ENCODE data around the gene AGXT.

Gene AGXT

DNA sequence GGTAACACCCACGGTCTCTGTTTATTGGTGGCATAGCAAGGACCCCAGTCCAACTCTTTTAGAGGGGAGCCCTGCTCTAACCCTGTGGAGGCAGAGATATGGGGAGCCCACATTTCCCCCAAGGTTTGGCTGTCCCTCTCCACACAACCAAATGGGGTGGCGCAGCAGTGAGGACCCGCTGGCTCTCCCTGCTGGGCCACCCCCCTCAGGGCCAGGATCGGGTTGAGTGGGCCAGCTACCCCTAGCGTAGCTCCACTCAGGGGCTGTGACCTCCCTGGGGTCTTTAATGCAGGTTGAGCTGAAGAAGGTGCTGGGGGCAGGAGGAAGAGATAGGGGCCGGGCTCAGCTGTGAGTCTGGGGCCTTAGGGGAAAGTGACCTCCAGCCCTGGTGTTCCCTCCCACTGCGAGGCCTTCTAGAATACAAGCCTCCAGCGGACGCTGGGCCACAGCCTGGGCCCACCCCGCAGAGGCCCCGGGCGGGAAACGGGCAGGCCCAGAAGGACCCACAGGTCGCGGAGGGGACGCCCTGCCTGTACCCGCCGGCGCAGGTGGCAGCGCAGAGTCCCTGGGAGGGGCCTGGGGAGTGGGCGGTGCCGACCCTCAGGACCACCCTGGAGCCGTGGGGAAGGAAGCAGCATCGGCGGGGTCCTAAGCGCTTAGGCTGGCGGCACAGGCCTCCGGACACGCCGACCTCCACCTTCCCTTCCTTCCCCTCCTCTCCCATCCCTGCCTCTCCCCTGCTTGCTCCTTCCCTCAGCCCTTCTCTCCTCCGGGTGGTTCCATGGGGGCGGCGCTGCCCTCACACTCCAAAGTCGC lies 47.1 kb downstream of the AGXT start:
- DNase-seq (ENCODE audit: low spot score), result no peak

DNA sequence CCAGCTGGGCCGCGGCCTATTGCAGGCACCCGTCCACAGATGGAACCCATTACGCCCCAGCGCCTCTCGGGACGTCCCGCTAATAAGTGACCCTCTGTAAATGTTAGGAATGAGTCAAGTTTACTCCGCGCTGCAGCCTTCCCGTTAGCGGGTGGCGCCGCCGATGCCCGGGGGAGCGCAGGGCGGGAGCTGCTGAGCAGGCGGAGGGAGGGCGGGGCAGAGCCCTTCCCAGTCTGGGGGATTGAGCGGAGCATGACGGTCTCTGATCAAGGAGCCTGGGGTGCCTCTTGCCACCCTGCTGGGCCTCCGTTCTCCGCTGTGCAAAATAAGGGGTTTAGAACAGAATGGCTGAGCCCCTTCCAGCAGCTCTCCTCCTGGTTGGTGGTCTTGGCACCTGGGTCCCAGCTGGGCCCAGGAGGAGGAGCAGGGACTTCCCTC lies 48.0 kb downstream of the AGXT start:
- peak; percentile 95 for DNase-seq (ENCODE audit: low spot score)

DNA sequence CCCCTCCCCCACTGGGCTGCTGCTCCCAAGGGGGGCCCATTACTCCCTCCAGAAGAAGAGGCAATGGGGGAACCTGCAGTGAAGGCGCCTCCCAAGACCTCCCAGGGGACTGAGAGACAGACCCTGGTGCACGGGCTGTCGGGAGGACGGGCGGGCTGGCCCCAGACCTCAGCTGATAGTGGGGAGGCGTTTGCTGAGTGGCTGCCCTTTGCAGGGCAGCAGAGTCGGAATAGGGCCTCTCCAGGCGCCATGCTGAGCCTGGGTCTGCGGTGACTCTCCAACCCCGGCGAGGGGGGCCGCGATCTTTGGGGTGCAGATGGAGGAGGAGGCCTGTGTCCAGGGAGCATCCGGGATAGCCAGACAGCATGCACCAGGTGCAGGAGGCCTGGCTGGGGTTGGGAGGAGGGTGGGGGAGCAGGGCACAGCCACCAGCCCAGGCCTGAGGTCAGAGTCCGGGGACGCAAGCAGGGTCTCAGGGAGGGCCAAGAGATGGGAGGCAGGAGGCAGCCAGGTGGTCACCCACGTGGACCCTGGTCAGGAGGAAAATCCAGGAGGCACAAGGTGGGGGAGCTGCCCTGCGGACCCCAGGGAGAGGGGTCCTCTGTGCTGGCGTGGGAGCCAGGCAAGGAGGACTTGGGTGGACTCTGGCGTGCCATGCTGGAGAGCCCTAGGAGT lies 48.5 kb downstream of the AGXT start:
- DNase-seq (ENCODE audit: low spot score), result no peak

DNA sequence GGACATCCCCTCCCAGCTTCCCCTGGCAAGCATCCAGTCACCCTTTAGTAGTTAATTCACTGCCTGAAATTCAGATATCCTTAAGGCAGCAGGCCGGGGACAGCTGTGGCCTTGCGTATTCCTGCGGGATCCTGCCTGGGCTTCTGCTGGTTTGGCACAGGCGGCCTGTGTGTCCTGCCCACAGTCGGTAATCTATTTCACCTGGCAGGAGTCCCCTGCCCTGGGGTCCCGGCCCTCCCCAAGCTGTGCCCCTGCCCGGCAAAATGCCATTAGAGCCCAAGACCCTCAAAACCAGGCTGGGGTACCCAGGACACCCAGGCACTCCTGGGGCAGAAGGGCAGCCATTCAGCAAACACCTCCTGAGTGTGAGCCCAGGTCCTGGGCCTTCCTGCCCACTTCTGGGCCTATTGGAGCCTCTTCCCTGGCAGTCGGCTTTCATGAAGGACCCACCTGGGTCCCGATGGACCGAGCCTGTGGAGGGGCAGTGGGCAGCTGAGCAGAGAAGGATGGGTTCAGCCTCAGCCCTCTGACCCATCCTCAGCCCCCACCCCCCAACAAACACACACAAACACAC lies 49.1 kb downstream of the AGXT start:
- DNase-seq (ENCODE audit: low spot score), result no peak

DNA sequence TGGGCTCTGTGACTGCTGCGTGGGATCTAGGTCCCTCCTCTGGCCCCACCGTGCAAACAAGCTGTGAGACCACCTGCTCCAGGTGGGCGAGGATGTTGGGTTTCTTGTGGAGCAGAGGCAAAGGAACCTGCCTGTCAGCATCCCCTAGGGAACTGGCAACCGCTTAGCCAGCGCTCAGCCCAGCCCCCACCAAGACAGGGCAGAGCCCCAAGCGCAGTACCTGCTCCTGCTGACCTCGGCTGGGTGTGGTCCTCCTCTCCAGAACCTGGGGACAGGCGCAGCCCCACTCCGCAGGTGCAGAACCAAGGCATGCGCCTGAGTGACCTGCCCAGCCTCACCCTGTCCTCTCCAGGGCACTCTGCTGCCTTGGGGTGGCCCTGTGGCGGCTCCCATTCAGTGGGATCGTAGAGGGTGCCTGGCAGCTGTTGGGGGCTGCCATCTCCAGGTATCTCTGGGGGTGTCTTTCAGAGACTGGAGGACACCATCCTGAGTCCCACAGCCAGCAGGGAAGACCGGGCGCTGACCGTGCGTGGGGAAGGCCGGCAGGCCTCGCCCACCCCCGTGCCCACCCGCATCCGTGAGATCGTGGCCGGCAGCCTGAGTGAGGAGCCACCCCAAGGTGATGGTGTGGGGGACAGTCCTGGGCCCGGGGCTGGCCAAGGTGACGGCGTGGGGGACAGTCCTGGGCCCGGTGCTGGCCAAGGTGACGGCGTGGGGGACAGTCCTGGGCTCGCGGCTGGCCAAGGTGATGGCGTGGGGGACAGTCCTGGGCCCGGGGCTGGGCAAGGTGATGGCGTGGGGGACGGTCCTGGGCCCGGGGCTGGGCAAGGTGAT lies 49.9 kb downstream of the AGXT start:
- no peak for DNase-seq (ENCODE audit: low spot score)

DNA sequence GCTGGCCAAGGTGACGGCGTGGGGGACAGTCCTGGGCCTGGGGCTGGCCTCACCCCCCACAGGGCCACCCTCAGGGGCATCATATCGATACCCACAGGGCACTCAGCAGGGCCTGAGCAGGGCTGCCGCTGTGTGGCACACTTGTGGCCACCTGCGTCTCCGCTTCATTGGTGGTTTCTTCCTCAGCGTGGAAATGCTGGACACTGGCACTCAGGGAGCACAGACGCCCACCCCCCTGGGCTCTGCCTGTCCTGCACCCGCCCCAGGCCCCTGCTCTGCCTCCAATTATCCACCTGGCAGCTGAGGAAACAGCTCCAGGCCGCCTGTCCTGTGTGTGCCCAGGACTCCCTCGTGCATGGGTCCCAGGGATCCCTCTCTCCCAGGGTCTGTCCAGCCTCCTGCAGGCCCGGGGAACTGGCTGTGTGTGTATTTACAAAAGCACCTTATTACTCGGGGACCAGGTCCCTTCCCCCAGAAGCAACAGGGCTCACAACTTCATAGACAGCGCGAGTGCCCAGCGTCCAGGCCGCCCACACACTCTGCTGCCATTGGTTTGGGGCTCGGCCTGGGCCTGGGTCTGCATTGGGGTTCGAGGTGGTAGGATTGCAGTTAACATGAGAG lies 50.6 kb downstream of the AGXT start:
- no peak for DNase-seq (ENCODE audit: low spot score)

DNA sequence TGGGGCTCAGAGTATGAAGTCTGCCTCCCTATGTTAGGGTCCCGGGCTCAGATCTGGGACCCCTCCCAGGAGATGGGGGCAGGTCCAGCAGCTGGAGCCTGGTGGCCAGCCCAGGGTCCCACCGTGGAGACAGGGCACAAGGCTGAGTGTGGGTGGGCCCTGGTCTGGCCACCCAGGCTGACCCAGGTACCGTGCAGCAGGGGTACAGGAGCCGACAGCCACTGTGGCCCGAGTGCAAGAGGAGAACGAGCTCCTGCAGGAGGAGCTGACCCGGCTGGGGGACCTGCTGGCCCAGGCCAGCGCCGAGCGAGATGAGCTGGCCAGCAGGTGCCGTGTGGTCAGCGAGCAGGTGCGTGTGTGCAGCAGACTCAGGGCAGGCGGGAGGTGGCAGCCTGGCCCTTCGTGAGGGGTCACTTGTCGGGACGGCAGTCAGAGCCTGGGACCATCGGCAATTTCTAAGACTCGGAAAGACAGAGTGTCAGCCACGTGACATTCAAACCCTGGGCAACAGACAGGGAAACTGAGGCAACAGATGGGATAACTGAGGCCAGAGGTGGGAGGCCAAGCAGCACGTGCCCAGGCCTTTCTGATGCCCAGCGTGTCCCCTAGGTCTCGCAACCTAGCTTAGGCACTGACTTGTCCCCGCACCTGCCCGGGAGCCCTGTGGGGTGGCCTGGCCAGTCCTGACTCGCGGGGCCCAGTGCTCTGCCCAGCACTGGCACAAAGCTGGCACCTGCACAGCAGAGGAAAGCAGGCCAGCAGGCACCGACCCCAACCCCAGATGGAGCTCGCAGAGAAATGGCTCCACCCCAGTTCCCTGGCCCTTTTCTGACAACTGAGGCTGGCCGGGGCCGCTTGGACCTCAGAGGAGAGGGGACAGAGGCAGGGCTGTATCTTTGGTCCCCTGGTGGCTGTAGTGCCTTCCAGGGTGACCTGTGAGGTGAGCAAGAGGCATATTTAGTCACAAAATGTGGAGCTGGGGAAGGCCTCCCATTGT lies 51.5 kb downstream of the AGXT start:
- DNase-seq (ENCODE audit: low spot score), result no peak

DNA sequence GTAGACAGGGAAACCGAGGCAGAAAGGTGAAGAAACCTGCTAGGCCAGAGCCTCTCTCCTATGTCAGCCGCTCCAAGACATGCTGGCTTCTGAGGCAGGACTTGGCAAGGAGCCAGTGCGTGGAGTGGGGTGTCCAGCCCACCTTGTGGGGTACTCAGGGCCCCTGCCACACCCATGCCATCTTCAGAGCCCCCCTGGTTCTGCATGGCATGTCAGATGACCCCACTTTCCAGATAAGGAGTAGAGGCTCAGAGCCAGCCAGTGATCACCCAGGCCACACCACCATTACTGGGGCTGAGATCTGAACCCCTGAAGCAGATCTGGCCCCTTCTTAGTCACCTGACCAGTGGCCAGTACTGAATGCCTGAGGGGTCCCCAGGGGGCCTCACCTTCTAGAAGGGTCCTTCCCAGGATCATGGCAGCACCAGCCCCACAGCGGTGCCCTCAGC lies 52.2 kb downstream of the AGXT start:
- no peak for DNase-seq (ENCODE audit: low spot score)

DNA sequence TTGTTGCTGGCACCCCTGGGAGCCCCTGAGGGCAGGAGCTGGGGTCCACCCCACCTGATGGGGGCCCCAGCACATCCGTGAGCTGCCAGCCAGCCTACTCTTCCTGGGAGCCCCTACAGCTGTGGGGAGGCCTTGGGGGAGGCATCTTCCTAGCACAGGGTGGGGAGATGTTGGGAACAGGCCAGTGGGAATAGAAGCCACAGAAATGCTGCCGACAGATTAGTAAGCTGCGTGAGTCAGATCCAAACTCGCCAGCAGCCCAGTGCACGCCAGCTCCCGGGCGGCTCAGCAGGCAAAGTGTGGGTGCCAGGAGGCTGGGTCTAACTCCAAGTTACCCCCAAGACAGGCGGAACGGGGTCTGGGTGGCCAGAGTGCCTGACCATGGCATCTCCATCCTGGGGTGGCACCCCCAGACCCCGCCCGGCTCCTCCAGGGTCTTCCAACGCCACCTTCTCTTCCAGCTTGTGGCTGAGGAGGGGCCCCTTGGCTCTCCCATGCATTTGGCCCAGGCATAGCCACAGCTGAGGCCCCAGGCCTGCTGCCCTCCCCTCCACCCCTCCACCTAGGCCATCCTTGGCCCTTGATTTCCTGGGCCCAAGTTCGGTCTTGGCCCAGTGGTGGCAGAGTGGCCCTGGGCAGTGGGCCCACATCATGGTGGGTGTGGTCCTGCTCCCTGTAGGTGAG lies 52.8 kb downstream of the AGXT start:
- DNase-seq (ENCODE audit: low spot score), result peak; percentile 97

DNA sequence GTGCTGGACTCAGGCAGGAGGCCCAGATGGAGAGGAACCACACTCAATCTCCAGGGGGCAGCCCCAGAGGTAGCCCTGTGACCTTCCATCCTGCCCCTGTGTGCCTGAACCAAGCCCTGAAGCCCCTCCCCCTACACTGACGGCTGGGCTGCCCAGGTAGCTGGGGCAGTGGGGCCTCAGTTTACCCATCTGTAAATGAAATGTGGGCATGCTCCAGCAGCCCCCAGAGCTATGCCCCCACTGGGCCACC lies 53.3 kb downstream of the AGXT start:
- DNase-seq (ENCODE audit: low spot score), result no peak

DNA sequence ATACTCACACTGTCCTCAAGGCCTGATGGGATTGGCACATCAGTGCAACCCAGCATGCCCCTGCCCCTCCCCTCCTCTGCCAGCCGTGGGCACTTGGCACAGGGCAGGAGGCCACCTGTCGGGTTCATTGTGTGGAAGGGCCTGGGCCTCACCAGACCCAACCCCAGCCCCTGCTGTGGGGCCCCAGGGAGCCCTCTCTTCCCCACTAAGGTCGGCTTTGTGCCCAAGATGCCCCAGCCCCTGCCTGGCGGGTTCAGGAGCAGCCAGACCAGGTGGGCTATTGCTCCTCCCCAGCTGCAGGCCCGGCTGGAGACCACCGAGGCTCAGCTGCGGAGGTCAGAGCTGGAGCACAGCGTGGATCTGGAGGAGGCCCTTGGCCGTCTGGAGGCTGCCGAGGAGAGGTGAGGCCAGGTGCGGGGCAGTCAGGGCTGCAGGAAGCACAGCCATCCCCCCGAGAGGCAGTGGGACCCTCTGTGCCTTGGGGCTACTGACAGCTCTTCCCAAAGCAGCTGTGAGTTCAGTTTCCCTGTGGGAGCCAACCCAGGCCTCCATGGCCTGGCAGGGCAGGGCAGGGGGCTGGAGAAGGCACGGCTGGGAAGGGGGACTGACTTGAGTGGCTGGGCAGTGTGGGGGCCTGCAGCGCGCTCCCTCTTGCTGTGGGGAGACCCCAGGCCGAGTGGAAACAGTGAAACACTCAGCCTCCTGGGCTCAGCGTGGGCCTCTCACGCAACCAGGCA lies 53.8 kb downstream of the AGXT start:
- no peak for DNase-seq (ENCODE audit: low spot score)

DNA sequence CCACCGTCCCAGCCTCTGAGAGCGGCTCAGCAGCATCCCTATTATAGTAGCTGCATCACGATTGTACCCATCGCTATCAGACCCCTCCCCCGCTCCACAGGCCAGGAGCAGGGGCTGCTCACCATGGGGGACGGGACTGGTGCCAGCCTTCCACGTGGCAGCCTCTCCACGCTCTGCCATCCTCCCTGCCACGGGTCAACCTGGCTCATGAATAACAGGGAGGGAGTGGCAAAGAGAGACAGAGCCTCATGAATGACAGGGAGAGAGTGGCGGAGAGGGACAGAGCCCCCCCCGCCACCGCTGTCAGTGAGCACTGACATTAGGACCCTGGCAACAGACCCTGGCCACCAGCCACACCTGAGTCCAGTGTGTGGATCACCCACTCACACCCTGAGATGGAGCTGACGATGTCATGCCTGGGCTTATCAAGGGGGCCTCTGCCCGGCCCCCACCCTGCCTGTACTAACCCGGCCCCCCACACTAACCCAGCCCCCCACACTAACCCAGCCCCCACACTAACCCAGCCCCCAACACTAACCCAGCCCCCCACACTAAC lies 54.4 kb downstream of the AGXT start:
- DNase-seq (ENCODE audit: low spot score), result no peak

DNA sequence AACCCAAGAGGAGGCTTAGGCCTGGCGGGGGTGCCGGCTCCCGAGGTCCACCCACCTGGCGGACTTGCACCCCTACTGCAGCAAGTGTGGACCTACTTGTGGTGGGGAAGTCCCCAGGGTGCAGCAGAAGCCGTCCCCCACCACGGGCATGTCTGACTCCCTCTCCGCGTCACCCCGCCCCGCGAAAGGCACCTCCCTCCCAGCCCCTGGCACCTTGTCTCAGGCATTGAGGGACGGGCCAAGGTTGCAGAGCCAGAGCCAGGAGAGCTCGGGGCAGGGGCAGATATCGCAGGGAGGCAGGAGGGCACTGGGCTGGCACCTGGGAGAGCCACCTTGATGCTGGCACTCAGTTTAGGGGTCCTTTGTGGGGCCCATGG lies 56.6 kb downstream of the AGXT start:
- no peak for DNase-seq (ENCODE audit: low spot score)

DNA sequence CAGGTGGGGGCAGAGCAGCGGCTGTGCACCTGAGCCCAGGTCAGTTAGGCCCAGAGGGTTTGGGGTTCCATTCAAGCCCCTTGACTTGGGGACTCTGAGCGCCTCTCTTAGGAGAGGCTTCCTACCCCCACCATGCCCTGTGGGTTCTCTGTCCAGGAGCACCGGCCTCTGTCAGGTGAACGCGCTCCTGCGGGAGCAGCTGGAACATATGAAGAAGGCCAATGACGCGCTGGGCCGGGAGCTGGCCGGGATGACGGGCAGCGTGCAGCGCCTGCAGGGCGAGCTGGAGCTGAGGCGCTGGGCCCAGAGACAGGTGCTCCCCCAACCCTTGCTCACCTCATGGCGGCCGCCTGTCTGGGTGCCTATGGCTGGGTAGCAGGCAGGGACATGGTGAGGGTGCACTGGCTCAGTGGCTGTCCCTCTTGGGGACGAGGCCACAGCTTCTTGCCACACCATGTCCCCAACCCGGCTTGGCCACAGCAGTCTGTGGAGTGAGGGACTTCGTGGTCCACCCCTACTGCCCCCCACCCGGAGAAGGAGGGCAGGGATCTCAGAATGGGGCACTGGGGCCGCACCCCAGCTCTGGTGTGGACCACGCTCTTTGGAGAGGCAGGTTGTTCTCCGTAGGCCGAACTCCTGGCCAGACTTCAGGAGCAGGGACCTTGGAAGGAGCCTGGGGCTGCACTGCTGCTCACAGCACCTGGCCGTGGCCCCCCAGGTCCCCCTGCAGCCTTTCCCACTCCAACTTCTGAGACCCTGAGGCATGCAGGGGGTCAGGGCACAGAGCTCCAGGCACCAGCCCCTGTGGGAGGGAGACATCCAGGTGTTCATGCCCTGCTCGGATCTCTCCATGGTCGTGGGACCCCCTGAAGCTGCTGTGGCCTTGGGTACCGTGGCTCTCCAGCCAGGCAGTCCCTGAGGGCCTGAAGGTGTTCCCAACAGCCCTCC lies 57.2 kb downstream of the AGXT start:
- no peak for DNase-seq (ENCODE audit: low spot score)

DNA sequence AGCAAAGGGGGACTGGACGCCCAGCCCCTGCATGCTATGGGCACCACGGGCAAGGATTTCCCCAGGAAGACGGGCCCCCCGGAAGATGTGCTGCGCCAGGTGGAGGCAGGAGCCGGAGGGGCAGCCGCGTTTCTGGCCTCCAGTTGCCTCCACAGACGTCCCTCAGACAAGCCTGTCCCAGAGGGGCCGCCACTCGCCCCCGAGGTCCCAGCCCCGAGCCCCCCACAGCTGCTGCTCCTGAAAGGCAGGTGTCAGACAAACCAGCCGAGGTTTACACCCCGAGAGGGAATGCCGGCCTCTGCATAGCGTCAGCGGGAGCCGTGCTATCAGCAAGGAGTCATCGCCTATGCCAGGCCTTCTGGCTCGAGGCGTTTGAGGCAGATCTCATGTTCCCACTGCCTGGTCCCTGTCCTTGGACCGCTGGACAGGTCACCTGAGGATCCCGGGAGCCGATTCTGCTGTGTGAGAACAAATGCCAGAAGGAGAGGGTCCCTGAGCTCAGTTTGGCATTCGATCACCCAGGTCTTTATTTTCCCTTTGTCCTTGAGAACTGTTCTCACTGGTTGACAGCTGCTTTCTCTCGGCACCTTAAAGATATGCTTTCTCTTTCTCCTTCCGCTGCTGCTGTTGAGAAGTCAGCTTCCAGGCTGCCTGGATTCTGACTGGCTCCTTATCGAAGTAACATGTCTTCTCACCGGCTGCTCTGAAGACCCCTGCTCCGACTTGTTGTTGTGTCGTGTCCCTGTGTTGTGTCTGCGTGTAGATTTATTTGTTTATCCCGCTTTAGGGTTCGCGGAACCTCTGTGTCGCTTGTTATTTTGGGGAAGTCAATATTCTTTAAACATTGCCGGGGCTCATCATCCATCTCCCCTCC lies 58.1 kb downstream of the AGXT start:
- DNase-seq (ENCODE audit: low spot score), result peak; percentile 71

DNA sequence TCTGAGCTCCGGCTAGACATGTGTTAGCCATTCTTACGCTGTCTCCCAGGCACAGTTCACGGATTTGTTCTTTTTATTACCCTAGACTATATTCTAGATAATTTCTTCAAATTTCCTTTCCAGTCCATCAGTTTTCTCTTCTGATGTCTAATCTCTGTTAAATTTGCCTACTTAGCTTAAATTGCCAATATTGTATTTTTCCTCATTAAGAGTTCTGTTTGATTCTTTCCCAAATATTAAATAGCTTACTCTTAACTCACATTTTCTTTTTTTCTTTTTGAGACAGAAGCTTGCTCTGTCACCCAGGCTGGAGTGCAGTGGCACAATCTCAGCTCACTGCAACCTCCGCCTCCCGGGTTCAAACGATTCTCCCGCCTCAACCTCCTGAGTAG lies 58.8 kb downstream of the AGXT start:
- DNase-seq (ENCODE audit: low spot score), result no peak
